HG03060 (cell line): ENCODE data around the gene CCNB2.
A peak's percentile ranks its signal among the peaks of the same experiment; 100 is the strongest.
"Not testable (repeated sequence)": the region's sequence is repeated elsewhere in the genome, so short reads cannot be mapped to it uniquely, and the experiment has no call there.

Experiments
- ATAC-seq: cut with Tn5 transposase; IDR thresholded peaks from one replicate; pipeline ENCODE4 v1.9.1; 2021; ENCODE audit warnings: low read depth, moderate number of reproducible peaks; ENCODE audit not compliant: unreplicated experiment

The CCNB2 gene

GRCh38 chr15:59104912-59105732 is at the start of gene CCNB2:
TSS of gene CCNB2 (plus strand) at chr15:59105146. CDS start at chr15:59105269, 123 bp downstream.
- ATAC-seq = peak; percentile 87

GRCh38 chr15:59059076-59059597 is 45.8 kb upstream of the CCNB2 start:
- no peak for ATAC-seq

- ATAC-seq = no peak
Observed at GRCh38 chr15:59060348-59060747, 44.6 kb upstream of the CCNB2 start.

GRCh38 chr15:59063042-59063441 is 41.9 kb upstream of the CCNB2 start:
- ATAC-seq = no peak

- no peak for ATAC-seq
Observed at GRCh38 chr15:59069430-59069829, 35.5 kb upstream of the CCNB2 start.

GRCh38 chr15:59074607-59075006 is 30.3 kb upstream of the CCNB2 start:
- ATAC-seq = no peak

GRCh38 chr15:59087731-59088130 is 17.2 kb upstream of the CCNB2 start:
- no peak for ATAC-seq

GRCh38 chr15:59094077-59094476 is 10.9 kb upstream of the CCNB2 start:
- ATAC-seq = no peak

GRCh38 chr15:59096429-59096828 is 8.5 kb upstream of the CCNB2 start:
- no peak for ATAC-seq

- ATAC-seq = no peak
Observed at GRCh38 chr15:59099162-59099685, 5.7 kb upstream of the CCNB2 start.

- no peak for ATAC-seq
Observed at GRCh38 chr15:59104602-59104911, 389 bp upstream of the CCNB2 start.

- ATAC-seq = no peak
Observed at GRCh38 chr15:59105854-59106253, 908 bp downstream of the CCNB2 start.

- ATAC-seq = no peak
Observed at GRCh38 chr15:59111251-59111650, 6.3 kb downstream of the CCNB2 start.

- ATAC-seq = no peak
Observed at GRCh38 chr15:59115047-59115446, 10.1 kb downstream of the CCNB2 start.

- ATAC-seq = no peak
Observed at GRCh38 chr15:59116141-59116540, 11.2 kb downstream of the CCNB2 start.

GRCh38 chr15:59116771-59117170 is 11.8 kb downstream of the CCNB2 start:
- ATAC-seq = no peak

GRCh38 chr15:59119625-59120024 is 14.7 kb downstream of the CCNB2 start:
- ATAC-seq = no peak

GRCh38 chr15:59120937-59121336 is 16.0 kb downstream of the CCNB2 start:
- no peak for ATAC-seq

- ATAC-seq = no peak
Observed at GRCh38 chr15:59124261-59124660, 19.3 kb downstream of the CCNB2 start.

- ATAC-seq = not testable (repeated sequence)
Observed at GRCh38 chr15:59125683-59126082, 20.7 kb downstream of the CCNB2 start.

GRCh38 chr15:59127255-59127654 is 22.3 kb downstream of the CCNB2 start:
- not testable (repeated sequence) for ATAC-seq

- ATAC-seq = no peak
Observed at GRCh38 chr15:59131456-59131855, 26.5 kb downstream of the CCNB2 start.
